Kidney tubule cell (primary cell): ENCODE results near the gene UBE2O.
A peak's percentile ranks its signal among the peaks of the same experiment; 100 is the strongest.
"Not testable (repeated sequence)": the region's sequence is repeated elsewhere in the genome, so short reads cannot be mapped to it uniquely, and the experiment has no call there.

Experiments used
- DNase-seq: peaks from one replicate; pipeline ENCODE4 v3.0.0-alpha.2; 2018; ENCODE audit warnings: low spot score

The UBE2O gene

GRCh38 chr17:76370261-76370993 is 82.5 kb downstream of the UBE2O start:
- DNase-seq = peak; percentile 95

- DNase-seq = no peak
These were observed 83.1 kb downstream of the UBE2O start for GRCh38 chr17:76369804-76370203.

DNA sequence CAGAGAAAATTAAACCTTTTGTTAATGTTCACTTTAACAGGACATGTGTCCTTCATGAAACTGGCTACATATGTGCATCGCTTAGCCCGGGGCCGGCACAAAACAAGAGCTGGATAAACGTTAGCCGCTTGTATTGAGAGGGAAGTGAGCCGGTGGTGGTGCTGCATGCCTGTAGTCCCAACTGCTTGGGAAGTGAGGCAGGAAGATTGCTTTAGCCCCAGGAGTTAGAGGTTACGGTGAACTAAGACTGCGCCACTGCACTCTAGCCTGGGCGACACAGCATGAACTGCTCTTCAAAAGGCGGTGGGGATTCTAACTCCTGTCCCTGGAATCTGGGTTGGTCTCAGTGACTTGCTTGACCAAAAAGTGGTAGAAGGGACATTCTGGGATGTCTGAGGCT is 83.6 kb downstream of the UBE2O start:
- DNase-seq = no peak

- DNase-seq = no peak
These were observed 84.4 kb downstream of the UBE2O start for GRCh38 chr17:76368545-76368944.

DNA sequence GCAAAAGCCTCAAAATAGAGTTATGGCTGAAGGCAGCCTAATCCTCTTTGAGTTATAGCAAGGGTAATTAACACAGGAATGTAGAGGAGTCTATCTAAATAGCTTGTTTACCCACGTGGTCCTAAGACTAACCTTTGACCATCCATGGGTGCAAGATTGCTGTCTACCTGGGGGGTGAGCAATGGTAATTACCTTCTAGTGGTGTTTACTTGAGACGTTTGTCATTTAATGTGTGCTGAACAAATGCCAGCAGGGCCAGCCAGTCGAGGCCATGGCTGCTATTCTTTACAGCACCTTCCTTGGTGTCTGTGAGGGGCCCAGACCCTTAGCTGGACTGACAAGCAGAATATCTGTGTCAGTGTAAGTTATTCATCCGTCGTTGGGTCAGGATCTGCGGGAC is 85.3 kb downstream of the UBE2O start:
- no peak for DNase-seq

DNA sequence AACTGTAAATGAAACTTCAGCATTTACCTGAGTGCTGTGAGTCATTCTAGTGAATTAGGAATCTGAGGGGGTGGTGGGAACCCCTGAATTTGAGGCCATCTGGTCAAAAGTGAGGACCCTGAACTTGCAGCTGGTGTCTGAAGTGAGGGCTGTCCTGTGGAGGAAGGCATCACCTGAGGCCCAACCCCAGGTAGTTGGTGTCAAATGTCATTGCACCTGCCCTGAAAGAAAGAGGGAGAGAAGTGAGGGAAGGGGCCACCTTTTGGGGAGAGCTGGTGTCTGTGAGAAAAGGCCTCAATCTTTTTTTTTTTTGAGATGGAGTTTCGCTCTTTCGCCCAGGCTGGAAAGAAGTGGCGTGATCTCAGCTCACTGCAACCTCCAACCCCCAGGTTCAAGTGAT is 86.7 kb downstream of the UBE2O start:
- DNase-seq = no peak

- peak; percentile 31 for DNase-seq
These were observed 87.6 kb downstream of the UBE2O start for GRCh38 chr17:76365256-76365903.

DNA sequence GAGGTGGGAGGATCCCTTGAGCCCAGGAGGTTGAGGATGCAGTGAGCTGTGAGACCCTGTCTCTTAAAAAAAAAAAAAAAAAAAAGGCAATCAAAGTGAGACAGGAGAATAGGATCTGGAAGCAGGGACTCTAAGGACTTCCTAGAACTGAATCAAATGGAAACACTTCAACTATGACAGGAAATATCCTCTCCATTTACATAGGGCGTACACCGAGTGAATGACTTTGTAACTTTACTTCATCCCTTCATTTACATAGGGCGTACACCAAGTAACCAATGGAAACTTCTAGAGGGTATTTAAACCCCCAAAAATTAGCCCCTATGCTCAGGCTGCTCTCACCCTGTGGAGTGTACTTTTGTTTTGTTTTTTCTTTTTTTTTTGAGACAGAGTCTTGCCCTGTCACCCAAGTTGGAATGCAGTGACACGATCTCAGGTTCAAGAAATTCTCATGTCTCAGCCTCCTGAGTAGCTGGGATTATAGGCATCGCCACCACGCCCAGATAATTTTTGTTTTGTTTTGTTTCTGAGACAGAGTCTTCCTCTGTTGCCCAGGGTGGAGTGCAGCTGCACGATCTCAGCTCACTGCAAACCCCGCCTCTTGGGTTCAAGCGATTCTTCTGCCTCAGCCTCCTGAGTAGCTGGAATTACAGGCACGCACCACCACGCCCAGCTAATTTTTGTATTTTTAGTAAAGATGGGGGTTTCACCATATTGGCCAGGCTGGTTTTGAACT is 89.7 kb downstream of the UBE2O start:
- no peak for DNase-seq

DNA sequence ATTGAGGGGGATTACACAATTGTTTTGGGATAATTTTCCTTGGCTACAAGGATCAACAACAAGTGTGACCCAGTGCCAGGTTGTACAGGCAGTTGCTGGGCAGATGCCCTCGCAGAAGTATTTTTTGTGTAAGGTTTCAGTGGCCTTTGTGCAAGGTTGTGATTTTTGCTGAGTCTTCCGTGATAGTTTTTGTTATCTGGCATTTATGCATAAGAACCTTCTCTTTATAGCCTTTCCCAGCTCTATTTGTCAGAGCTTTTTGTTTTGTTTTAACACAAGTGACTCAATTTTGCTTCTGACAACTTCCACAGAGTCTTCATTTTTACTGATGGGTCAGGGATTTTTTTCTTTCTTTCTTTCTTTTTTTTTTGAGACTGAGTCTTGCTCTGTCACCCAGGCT is 92.5 kb downstream of the UBE2O start:
- no peak for DNase-seq

- DNase-seq = not testable (repeated sequence)
These were observed 93.2 kb downstream of the UBE2O start for GRCh38 chr17:76359776-76360175.

DNA sequence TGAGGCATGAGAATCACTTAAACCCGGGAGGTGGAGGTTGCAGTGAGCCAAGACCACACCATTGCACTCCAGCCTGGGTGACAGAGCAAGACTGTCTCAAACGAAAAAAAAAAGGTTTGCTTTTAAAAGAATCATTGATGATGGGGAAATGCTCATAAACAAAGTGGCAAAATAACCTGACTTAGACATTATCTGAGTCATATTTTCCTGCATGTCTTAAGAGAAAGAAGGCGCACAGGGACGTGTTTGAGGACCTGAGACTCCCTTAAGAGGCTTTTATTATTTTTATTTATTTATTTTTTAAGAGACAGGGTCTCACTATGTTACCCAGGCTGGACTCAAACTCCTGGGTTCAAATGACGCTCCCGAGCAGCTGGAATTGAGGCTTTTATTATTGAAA is 93.6 kb downstream of the UBE2O start:
- DNase-seq = no peak

DNA sequence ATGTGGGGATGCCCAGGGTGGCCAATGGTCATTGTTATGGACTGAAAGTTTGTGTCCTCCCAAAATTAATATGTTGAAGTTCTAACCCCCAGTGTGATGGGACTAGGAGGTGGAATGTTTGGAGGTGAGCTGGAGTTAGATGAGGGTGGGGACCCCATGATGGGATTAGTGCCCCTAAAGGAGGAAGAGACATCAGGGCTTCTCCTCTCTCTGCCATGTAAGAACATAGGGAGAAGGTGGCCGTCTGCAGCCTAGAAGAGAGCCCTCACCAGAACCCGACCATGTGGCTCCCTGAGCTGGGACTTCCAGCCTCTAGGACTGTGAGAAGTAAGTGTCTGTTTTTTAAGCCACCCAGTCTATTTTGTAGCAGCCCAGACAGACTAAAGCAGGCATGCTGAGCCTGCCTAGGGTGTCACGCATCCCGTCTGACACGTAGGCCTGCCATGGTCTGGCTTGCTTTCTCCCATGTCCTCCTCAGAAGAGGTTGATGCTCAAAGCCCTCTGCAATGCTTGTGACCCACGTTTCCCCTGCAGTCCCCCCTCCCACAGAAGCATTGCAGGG is 95.3 kb downstream of the UBE2O start:
- DNase-seq = no peak

GRCh38 chr17:76356803-76357456 is 96.0 kb downstream of the UBE2O start:
- DNase-seq = no peak

DNA sequence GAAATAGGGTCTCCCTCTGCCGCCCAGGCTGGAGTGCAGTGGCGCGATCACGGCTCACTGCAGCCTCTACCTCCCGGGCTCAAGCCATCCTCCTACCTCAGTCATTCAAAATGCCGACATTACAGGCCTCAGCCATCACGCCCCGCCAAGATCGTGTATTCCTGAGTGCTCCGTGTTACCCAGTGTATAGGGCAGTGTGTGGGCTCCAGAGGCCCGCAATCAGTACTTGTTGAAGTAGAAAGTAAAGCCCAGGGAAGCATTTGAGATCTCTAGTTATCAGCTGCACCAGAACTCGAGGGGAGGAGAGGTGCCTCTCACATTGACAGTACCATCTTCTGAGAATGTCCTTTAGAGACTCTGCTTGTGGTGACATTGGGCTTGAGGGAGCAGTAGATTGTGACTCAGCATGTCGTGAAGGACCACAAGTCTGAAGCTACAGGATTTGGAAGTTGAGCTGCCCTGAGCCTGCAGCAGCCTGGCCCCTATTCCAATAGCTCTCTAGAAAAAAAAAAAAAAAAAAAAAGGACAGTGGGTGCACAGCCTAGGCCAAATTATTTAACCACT is 98.1 kb downstream of the UBE2O start:
- DNase-seq = peak; percentile 20

GRCh38 chr17:76354317-76354729 is 98.6 kb downstream of the UBE2O start:
- no peak for DNase-seq

DNA sequence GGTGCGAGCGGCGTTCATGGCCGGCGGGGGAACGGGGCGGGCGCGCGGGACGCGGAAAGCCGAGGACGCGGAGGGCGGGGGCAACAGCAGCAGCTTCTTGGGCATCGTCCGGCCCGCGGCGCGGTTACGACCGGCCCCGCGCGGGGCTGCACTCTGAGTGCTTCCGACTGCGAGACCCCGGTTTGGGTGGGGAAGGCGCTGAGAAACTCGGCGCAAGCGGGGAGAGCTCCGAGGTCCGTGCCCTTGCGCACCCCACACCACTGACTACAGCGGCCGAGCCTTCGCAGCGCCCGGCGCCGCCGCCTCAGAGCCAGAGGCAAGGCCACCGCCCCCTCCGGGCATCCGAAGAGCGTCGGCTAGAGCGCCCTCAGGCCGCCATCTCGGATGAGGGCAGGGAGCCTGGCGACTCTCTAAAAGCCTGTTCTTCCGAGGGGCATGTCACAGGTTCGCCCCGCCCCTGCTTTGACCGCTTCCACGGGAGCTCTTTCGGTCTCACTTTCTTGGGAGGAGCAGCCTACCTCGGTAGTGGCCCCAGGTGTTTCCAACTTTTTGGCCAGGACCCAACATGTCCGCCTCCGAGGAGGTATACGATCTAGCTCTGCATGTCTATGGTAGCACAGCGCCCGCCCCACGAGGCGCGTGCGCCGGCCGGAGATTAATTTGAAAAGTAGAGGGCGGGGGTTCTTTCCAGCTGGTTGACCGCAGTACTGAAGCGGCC is 99.2 kb downstream of the UBE2O start, which contains the start of gene PRPSAP1:
Gene PRPSAP1, minus strand, starts transcription at position 318 of the 718 bp plus-strand sequence. Its CDS starts 213 bp downstream, at position 105.
- peak; percentile 94 for DNase-seq

GRCh38 chr17:76353004-76353598 is 99.9 kb downstream of the UBE2O start:
- DNase-seq = peak; percentile 35

DNA sequence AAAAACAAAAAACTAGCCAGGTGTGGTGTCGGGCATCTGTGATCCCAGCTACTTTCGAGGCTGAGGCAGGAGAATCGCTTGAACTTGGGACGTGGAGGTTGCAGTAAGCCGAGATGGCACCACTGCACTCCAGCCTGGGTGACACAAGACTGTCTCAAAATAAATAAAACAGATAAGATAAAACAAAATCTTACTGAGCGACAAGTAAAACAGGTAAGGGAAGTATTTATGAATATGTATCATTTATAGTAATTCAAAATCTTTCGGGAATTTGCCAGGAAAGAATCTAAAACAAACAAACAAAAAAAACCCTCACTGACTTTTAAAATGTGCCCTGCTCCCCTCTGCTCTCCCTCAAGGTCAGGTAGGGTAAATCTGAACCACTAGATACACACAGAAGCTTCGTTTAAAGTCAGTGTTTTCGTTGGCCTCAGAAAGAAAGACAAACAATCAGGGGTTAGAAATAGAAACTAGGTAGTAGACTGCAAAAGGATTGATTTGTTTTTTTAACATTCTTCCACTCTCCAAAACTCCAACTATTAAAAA is 101.4 kb downstream of the UBE2O start:
- DNase-seq = no peak

- no peak for DNase-seq
These were observed 102.5 kb downstream of the UBE2O start for GRCh38 chr17:76350463-76350862.

- not testable (repeated sequence) for DNase-seq
These were observed 106.0 kb downstream of the UBE2O start for GRCh38 chr17:76346936-76347335.
